Effector memory CD8-positive, alpha-beta T cell (primary cell): Measurements from ENCODE around the gene MRPL23.
A peak's percentile ranks its signal among the peaks of the same experiment; 100 is the strongest.
"Not testable (repeated sequence)": the region's sequence is repeated elsewhere in the genome, so short reads cannot be mapped to it uniquely, and the experiment has no call there.

Source experiments
- ATAC-seq: fragments of 150-1000 bp; cut with Tn5 transposase; replicated peaks from 2 replicates; pipeline ENCODE4 v1.10.0; 2021; ENCODE audit warnings: mild to moderate bottlenecking, moderate library complexity
- DNase-seq, 3 experiments: peaks; one replicate each; pipeline ENCODE4 v3.0.0; 2021
- H3K27ac Mint-ChIP-seq, 2 donors: one replicate each; pipeline ENCODE4 v1.8.0; 2022; ENCODE audit warnings: mild to moderate bottlenecking in 2 of 2, mixed read lengths in 2 of 2, moderate library complexity in 2 of 2
- H3K27me3 Mint-ChIP-seq, 2 donors: one replicate each; pipeline ENCODE4 v1.8.0; 2022; ENCODE audit warnings: mixed read lengths in 2 of 2
- H3K36me3 Mint-ChIP-seq: one replicate; pipeline ENCODE4 v1.8.0; 2022; ENCODE audit warnings: mild to moderate bottlenecking, moderate library complexity, mixed read lengths; ENCODE audit not compliant: insufficient read depth
- H3K4me1 Mint-ChIP-seq, 2 donors: one replicate each; pipeline ENCODE4 v1.8.0; 2022; ENCODE audit warnings: low read depth in 2 of 2, mixed read lengths in 2 of 2
- H3K4me3 Mint-ChIP-seq, 2 donors: one replicate each; pipeline ENCODE4 v1.8.0; 2022; ENCODE audit warnings: mild to moderate bottlenecking in 2 of 2, mixed read lengths in 2 of 2, moderate library complexity in 2 of 2
- H3K9me3 Mint-ChIP-seq, 2 donors: one replicate each; pipeline ENCODE4 v1.8.0; 2022; ENCODE audit warnings: mixed read lengths in 2 of 2

MRPL23 gene

DNA sequence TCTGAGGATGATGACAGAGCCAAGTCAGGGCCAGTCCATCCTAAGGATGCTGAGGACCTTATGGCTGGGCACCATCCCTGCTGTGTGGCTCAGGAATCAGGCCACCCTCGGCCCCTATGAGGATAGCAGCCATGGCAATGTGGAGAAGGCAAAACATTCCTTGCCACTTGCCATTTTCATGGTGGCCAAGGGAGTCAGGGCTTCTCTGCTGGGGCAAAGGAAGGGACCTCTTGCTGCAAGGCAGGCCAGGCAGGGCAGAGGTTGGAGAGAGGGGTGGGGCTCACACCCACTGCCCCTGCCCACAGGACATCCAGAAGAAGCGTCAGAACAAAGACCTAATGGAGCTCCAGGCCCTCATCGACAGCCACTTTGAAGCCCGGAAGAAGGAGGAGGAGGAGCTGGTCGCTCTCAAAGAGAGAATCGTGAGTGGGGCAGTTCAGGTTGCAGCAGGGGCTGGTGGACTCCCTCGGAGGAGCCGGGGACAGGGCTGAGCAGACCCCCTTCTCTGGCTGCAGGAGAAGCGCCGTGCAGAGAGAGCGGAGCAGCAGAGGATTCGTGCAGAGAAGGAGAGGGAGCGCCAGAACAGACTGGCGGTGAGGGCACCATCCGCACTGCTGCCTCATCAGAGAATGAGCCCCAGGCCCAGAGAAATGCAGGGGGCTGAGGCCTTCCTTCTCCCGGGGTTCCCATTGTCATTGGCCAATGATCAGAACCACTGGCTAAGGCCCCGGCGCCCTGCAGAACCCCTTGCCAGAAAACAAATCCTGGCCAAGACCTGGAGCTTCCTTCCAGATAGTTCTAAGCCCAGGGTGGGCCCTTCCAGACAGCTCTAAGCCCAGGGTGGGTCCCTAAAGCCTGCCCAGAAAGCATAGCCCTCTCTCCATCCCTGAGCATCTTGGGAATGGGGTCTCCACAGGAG, 13.5 kb upstream of the MRPL23 start:
- Mint-ChIP-seq H3K27ac (peak overlapping the region in 1 of 2 donors; percentile 52), H3K36me3 (peaks cover 10% of the 10 kb centered on the region), H3K4me1 (peaks cover 3 to 5% of the 10 kb centered on the region in 2 donors), H3K27me3 (peaks cover 13 to 25% of the 10 kb centered on the region in 2 donors), H3K9me3 (no peaks in the 10 kb centered on the region), H3K4me3 (no peak overlapping the region)
- ATAC-seq = no peak
- no peak for DNase-seq

GRCh38 chr11:1934335-1935155, 12.6 kb upstream of the MRPL23 start:
- peaks cover 13 to 22% of the 10 kb centered on the region in 2 donors for H3K27me3 Mint-ChIP-seq

DNA sequence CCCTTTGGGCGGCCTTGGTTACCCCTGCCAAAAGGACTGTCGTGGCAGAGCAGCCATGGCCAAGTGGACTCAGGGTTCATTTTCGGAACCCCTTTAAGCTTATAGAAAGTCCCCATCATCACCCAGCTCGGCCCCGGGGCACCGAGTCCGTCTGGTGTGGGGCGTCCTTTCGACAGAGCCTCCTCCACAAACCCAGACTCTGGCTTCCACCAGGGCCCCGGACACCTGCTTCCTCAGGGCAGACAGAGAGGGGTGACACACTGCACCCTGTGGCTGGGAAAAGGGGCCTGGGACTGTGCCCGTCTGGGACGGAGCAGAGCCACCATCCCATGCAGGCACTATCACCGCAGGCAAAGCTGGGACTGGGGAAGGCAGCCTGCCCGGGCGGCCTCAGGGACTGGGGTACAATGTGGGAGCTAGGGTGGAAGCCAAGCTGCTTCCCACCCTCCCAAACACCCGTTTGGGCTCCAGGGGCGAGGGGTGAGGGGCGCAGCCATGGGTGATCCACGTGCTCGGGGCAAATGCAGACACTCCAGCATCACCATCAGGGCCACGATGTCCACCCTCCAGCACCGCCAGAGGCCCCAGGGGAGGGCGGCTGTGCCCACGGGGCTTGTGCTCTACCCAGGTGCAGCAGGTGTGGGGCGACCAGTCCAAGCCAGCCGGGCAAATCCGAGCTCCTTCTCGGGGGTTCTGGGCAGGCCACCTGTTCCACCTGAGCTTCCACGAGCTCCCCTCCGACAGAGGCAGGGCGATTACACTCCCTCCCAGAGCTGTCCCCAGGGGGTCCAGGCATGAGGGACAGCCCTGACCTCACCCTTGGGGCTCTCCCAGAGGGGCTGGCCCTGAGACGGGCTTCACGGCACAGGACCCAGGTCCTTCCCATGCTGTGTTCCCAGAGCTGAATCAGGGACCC, 11.7 kb upstream of the MRPL23 start:
- H3K9me3 Mint-ChIP-seq = no peaks in the 10 kb centered on the region
- no peak overlapping the region for H3K4me3 Mint-ChIP-seq
- DNase-seq (no peak), ATAC-seq (no peak)
- H3K36me3 Mint-ChIP-seq = peaks cover 10% of the 10 kb centered on the region
- H3K4me1 Mint-ChIP-seq = peaks cover 5 to 9% of the 10 kb centered on the region in 2 donors
- peaks cover 13 to 19% of the 10 kb centered on the region in 2 donors for H3K27me3 Mint-ChIP-seq
- H3K27ac Mint-ChIP-seq = no peak overlapping the region

More at GRCh38 chr11:1934335-1935155, 12.6 kb upstream of the MRPL23 start:
- ATAC-seq (no peak), DNase-seq (no peak)
- H3K36me3 Mint-ChIP-seq = peaks cover 10% of the 10 kb centered on the region
- peaks cover 8 to 11% of the 10 kb centered on the region in 2 donors for H3K4me1 Mint-ChIP-seq
- H3K27ac Mint-ChIP-seq = peak overlapping the region in 1 of 2 donors; percentile 52
- no peaks in the 10 kb centered on the region for H3K9me3 Mint-ChIP-seq
- no peak overlapping the region for H3K4me3 Mint-ChIP-seq

DNA sequence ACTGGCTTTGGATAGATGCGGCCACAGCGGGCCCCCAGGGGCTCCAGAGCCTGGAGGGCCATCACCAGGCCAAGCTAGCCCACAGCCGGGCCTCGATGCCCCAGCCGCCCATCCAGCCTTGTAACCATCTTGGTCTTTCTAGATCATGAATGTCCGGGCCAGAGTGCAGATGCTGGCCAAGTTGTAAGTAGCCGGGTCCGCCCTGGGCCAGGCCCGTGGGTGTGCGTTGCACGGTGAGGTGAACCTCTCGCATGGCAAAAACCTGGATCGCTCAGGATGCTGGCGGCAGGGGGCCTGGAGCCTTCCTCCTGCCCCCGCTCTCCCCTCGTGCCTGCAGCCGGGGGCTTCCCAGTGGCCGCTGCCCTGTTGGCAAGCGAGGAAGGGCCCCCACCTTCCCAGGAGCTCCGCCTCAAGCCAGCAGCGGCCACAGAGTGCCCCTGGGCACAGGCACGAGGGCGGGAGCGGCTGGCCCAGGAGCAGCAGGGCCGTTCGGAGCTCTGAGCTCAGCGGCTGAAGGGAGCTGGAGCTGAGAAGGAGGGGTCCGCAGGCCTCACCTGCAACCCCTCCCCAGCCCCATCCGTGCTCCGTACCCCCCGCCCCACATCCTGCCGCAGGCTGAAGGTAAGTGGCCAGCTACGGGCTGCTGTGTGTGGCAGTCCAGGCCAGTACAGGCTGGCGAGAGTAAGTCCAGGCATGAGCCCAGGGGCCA, 10.9 kb upstream of the MRPL23 start:
- Mint-ChIP-seq H3K4me1 (peaks cover 4 to 6% of the 10 kb centered on the region in 2 donors), H3K27me3 (peaks cover 13 to 19% of the 10 kb centered on the region in 2 donors), H3K4me3 (no peak overlapping the region), H3K27ac (no peak overlapping the region), H3K9me3 (no peaks in the 10 kb centered on the region), H3K36me3 (peaks cover 10% of the 10 kb centered on the region)
- ATAC-seq (no peak), DNase-seq (no peak)

DNA sequence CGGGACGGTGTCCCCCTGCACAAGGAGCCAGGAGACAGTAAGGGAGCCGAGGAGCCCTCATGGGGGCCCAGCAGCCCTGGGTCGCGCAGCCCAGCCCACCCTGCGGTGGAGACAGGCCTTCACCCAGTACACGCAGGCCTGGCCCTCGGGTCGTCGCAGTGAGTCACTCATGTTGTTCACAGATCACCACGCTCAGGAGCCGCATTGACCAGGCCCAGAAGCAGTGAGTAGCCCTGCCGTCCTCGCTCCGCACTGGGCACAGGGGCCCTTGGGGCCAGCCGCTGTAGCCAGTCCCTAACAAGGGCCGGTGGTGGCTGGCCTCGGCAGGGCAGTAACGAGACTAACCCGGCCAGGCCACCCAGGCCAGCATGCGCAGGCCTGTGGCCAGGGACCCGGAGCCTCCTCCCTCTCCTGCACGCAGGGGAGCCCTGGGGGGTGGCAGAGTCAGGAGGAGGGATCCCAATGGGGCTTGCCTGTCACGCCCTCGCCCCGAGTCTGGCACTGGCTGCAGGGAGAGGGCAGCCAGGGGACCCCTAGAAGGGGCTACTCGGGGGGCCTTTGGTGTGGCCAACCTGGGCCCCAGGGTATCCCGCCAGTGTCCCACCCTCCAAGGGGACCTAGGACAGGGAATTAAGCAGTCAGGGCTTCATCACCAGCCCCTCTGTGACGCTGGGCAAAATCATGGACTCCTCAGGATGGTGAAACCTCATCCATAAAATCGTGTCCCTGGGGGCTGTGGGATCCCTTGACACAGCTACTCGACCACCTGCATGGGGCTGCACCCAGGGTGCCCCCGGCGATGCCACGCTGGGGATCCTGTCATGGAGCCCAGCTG, 10.1 kb upstream of the MRPL23 start:
- peaks cover 4 to 6% of the 10 kb centered on the region in 2 donors for H3K4me1 Mint-ChIP-seq
- no peak overlapping the region for H3K27ac Mint-ChIP-seq
- ATAC-seq = no peak
- H3K9me3 Mint-ChIP-seq = no peaks in the 10 kb centered on the region
- H3K36me3 Mint-ChIP-seq = peaks cover 5% of the 10 kb centered on the region
- no peak for DNase-seq
- peaks cover 13 to 14% of the 10 kb centered on the region in 2 donors for H3K27me3 Mint-ChIP-seq
- H3K4me3 Mint-ChIP-seq = no peak overlapping the region

- no peak overlapping the region for H3K4me3 Mint-ChIP-seq
- H3K9me3 Mint-ChIP-seq = no peaks in the 10 kb centered on the region
- peaks cover 10% of the 10 kb centered on the region in 2 donors for H3K27me3 Mint-ChIP-seq
- H3K27ac Mint-ChIP-seq = no peak overlapping the region
- peaks cover 4 to 6% of the 10 kb centered on the region in 2 donors for H3K4me1 Mint-ChIP-seq
- peaks cover 5% of the 10 kb centered on the region for H3K36me3 Mint-ChIP-seq
- no peak for DNase-seq
- no peak for ATAC-seq
These were observed 9.4 kb upstream of the MRPL23 start for GRCh38 chr11:1937616-1938342.

DNA sequence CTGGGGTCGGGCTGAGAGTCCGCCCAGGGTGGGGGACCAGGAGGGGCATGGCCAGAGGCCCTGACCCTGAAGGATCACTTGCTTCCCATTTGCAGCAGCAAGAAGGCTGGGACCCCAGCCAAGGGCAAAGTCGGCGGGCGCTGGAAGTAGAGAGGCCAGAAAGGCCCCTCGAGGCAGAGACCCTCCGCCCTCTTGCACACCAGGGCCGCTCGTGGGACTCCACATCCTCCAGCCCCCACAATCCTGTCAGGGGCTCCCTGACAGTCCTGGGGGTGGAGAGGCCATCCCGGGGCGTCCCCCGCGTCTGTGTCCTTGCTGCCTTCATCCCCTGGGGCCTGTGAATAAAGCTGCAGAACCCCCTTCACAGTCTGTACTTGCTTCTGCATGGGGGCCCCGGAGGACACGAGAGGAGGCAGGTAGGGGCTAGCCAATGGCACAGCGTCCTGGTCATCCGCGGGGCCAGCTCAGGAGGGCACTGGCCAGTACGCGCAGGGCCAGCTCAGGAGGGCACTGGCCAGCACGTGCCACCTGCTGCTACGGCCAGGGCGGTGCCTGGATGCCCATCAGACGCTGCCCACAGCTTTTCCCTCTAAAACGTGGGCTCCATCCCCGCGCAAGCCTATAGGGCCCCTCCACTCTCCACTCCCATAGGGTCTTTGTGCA, 8.7 kb upstream of the MRPL23 start:
- Mint-ChIP-seq H3K36me3 (peaks cover 5% of the 10 kb centered on the region), H3K4me3 (no peak overlapping the region), H3K27ac (no peak overlapping the region), H3K27me3 (peaks cover 3 to 7% of the 10 kb centered on the region in 2 donors), H3K4me1 (peaks cover 4 to 6% of the 10 kb centered on the region in 2 donors), H3K9me3 (no peaks in the 10 kb centered on the region)
- ATAC-seq = no peak
- peak in 1 of 3 experiments; percentile 0 for DNase-seq

DNA sequence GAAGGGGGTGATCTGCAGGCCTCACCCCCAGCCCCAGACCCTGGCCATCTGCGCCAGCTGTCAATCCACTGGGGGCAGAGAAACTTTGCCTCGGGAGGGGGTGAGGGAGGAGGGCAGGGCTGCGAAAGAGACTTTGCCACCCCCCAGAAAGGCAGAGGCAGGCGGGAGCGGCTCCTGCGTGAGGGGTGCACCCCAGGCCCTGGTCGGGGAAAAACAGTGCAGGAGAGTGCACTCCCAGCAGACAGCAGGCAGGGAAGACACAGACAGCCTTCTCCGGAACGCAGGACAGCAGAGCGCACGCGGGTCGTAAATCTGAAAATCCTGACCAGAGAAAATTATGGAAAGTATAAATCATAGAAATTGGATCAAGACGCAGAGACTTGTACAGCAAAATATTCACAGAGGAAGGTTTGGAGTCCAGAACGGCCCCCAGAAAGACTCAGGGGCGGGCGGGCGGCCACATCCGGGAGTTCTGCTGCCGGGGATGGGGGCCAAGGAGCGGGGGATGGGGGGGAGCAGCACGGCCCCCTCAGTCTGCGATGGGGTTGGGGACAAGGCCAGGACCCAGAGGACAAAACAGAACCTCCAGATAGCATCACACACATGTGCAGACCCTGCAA, 8.0 kb upstream of the MRPL23 start:
- H3K36me3 Mint-ChIP-seq = peaks cover 8% of the 10 kb centered on the region
- H3K9me3 Mint-ChIP-seq = no peaks in the 10 kb centered on the region
- H3K4me3 Mint-ChIP-seq = peak overlapping the region in 1 of 2 donors; percentile 52
- H3K4me1 Mint-ChIP-seq = peaks cover 4 to 6% of the 10 kb centered on the region in 2 donors
- no peak for DNase-seq
- peaks cover 0 to under 1% of the 10 kb centered on the region in 2 donors for H3K27me3 Mint-ChIP-seq
- H3K27ac Mint-ChIP-seq = peak overlapping the region in 1 of 2 donors; percentile 44
- ATAC-seq = no peak

DNA sequence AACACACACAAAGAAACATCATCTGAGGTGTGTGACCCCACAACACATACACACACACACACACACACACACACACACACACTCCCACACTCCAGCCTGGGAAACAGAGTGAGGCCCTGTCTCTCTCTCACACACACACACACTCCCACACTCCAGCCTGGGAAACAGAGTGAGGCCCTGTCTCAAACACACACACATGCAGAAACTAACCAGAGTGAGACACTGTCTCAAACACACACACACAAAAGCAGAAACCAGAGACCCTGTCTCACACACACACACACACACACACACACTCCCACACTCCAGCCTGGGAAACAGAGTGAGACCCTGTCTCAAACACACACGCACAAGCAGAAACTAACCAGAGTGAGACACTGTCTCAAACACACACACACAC, 7.3 kb upstream of the MRPL23 start:
- not testable (repeated sequence) for H3K36me3 Mint-ChIP-seq, H3K4me3 Mint-ChIP-seq, H3K4me1 Mint-ChIP-seq, H3K27me3 Mint-ChIP-seq, H3K9me3 Mint-ChIP-seq, DNase-seq, ATAC-seq
- H3K27ac Mint-ChIP-seq = peak overlapping the region in 1 of 2 donors; percentile 44

- DNase-seq = peak in 1 of 3 experiments; percentile 0
- no peak overlapping the region for H3K27ac Mint-ChIP-seq
- ATAC-seq = no peak
- no peaks in the 10 kb centered on the region for H3K27me3 Mint-ChIP-seq
- no peak overlapping the region for H3K4me3 Mint-ChIP-seq
- H3K9me3 Mint-ChIP-seq = no peaks in the 10 kb centered on the region
- peaks cover 3% of the 10 kb centered on the region for H3K36me3 Mint-ChIP-seq
- H3K4me1 Mint-ChIP-seq = peaks cover 4 to 6% of the 10 kb centered on the region in 2 donors
These were observed 4.4 kb upstream of the MRPL23 start for GRCh38 chr11:1942558-1943260.
